ACC112 (cell line): ENCODE data around the gene RASSF3.

Experiments used
- H2AFZ ChIP-seq: fragments of 200-600 bp; sonication (generic); one replicate; pipeline ENCODE4 v1.6.0; 2017; ENCODE audit warnings: antibody characterized with exemption, low read length; ENCODE audit not compliant: unreplicated experiment
- H3K27ac ChIP-seq: fragments of 200-600 bp; sonication (generic); 2 replicates; pipeline ENCODE4 v1.5.1; 2014; ENCODE audit warnings: low read depth, mild to moderate bottlenecking, antibody characterized with exemption, low read length, moderate library complexity
- H3K27me3 ChIP-seq: fragments of 200-600 bp; sonication (generic); 2 replicates; pipeline ENCODE4 v1.6.1; 2014; ENCODE audit warnings: mild to moderate bottlenecking, antibody characterized with exemption, low read length, moderate library complexity, mixed read lengths; ENCODE audit not compliant: insufficient read depth
- H3K36me3 ChIP-seq: fragments of 200-600 bp; sonication (generic); 2 replicates; pipeline ENCODE4 v1.6.1; 2016; ENCODE audit warnings: mild to moderate bottlenecking, antibody characterized with exemption, low read length, moderate library complexity, mixed read lengths; ENCODE audit not compliant: insufficient read depth
- H3K4me1 ChIP-seq: fragments of 200-600 bp; sonication (generic); one replicate; pipeline ENCODE4 v1.6.1; 2016; ENCODE audit warnings: low read length, mixed read lengths; ENCODE audit not compliant: insufficient read depth, unreplicated experiment, control insufficient read depth
- H3K4me3 ChIP-seq: fragments of 200-600 bp; sonication (generic); 2 replicates; pipeline ENCODE4 v1.5.1; 2014; ENCODE audit warnings: mild to moderate bottlenecking, low read depth, low read length
- H3K79me2 ChIP-seq: fragments of 200-600 bp; sonication (generic); one replicate; pipeline ENCODE4 v1.6.0; 2016; ENCODE audit warnings: low read length; ENCODE audit not compliant: control insufficient read depth, unreplicated experiment, insufficient read depth

The RASSF3 gene

GRCh38 chr12:64669270-64669842 is 59.1 kb downstream of the RASSF3 start:
- peaks cover 27% of the 10 kb centered on the region for H3K4me1 ChIP-seq
- peaks cover 18% of the 10 kb centered on the region for H3K79me2 ChIP-seq
- H3K27ac ChIP-seq, result no peak overlapping the region
- H3K27me3 ChIP-seq, result no peaks in the 10 kb centered on the region
- no peaks in the 10 kb centered on the region for H3K36me3 ChIP-seq
- no peak overlapping the region for H2AFZ ChIP-seq
- no peak overlapping the region for H3K4me3 ChIP-seq

- Histone ChIP-seq H3K79me2 (peaks cover 18% of the 10 kb centered on the region), H3K4me3 (no peak overlapping the region), H3K4me1 (peaks cover 27% of the 10 kb centered on the region), H3K27ac (no peak overlapping the region), H3K27me3 (no peaks in the 10 kb centered on the region), H2AFZ (no peak overlapping the region), H3K36me3 (no peaks in the 10 kb centered on the region)
Measured at GRCh38 chr12:64670019-64670418, 59.7 kb downstream of the RASSF3 start.

- Histone ChIP-seq H3K4me1 (peaks cover 31% of the 10 kb centered on the region), H3K36me3 (no peaks in the 10 kb centered on the region), H3K79me2 (peaks cover 13% of the 10 kb centered on the region), H3K4me3 (no peak overlapping the region), H2AFZ (no peak overlapping the region), H3K27me3 (no peaks in the 10 kb centered on the region), H3K27ac (no peak overlapping the region)
Measured at GRCh38 chr12:64670919-64671639, 60.8 kb downstream of the RASSF3 start.

- Histone ChIP-seq H3K36me3 (no peaks in the 10 kb centered on the region), H3K4me1 (peaks cover 31% of the 10 kb centered on the region)
Measured at GRCh38 chr12:64671681-64672080, 61.4 kb downstream of the RASSF3 start.

GRCh38 chr12:64672925-64673409 is 62.7 kb downstream of the RASSF3 start:
- Histone ChIP-seq H3K27ac (no peak overlapping the region), H3K27me3 (no peaks in the 10 kb centered on the region), H3K36me3 (no peaks in the 10 kb centered on the region), H3K79me2 (peaks cover 14% of the 10 kb centered on the region), H2AFZ (no peak overlapping the region), H3K4me3 (no peak overlapping the region), H3K4me1 (peaks cover 31% of the 10 kb centered on the region)

More at GRCh38 chr12:64671681-64672080, 61.4 kb downstream of the RASSF3 start:
- peaks cover 9% of the 10 kb centered on the region for H3K79me2 ChIP-seq
- H2AFZ ChIP-seq, result no peak overlapping the region
- H3K4me3 ChIP-seq, result no peak overlapping the region
- no peak overlapping the region for H3K27ac ChIP-seq
- H3K27me3 ChIP-seq, result no peaks in the 10 kb centered on the region

- Histone ChIP-seq H3K36me3 (no peaks in the 10 kb centered on the region), H3K4me3 (no peak overlapping the region), H3K4me1 (peaks cover 31% of the 10 kb centered on the region), H3K79me2 (peaks cover 18% of the 10 kb centered on the region), H3K27ac (no peak overlapping the region), H3K27me3 (no peaks in the 10 kb centered on the region), H2AFZ (no peak overlapping the region)
Measured at GRCh38 chr12:64673490-64674169, 63.3 kb downstream of the RASSF3 start.

- Histone ChIP-seq H3K4me3 (no peak overlapping the region), H3K27ac (no peak overlapping the region), H3K79me2 (peaks cover 18% of the 10 kb centered on the region), H3K27me3 (no peaks in the 10 kb centered on the region), H3K36me3 (no peaks in the 10 kb centered on the region), H2AFZ (no peak overlapping the region), H3K4me1 (peaks cover 25% of the 10 kb centered on the region)
Measured at GRCh38 chr12:64674367-64674922, 64.2 kb downstream of the RASSF3 start.

GRCh38 chr12:64675795-64676194 is 65.5 kb downstream of the RASSF3 start:
- Histone ChIP-seq H3K79me2 (peaks cover 17% of the 10 kb centered on the region), H3K4me3 (no peak overlapping the region), H2AFZ (no peak overlapping the region), H3K36me3 (no peaks in the 10 kb centered on the region), H3K27ac (peak overlapping the region; percentile 6; the same call in 1 of the 2 replicates), H3K27me3 (no peaks in the 10 kb centered on the region), H3K4me1 (peaks cover 29% of the 10 kb centered on the region)

GRCh38 chr12:64678248-64678647 is 68.0 kb downstream of the RASSF3 start:
- Histone ChIP-seq H3K27me3 (no peaks in the 10 kb centered on the region), H2AFZ (no peak overlapping the region), H3K27ac (no peak overlapping the region), H3K79me2 (peaks cover 32% of the 10 kb centered on the region), H3K36me3 (no peaks in the 10 kb centered on the region), H3K4me1 (peaks cover 24% of the 10 kb centered on the region), H3K4me3 (no peak overlapping the region)

- no peaks in the 10 kb centered on the region for H3K36me3 ChIP-seq
- peaks cover 32% of the 10 kb centered on the region for H3K79me2 ChIP-seq
Measured at GRCh38 chr12:64678835-64679234, 68.5 kb downstream of the RASSF3 start.

More at GRCh38 chr12:64678835-64679234, 68.5 kb downstream of the RASSF3 start:
- Histone ChIP-seq H3K4me1 (peaks cover 20% of the 10 kb centered on the region), H3K27ac (peak overlapping the region; percentile 88), H3K27me3 (no peaks in the 10 kb centered on the region), H3K4me3 (no peak overlapping the region), H2AFZ (no peak overlapping the region)
